HG02840 (cell line): ENCODE results near the gene AVP.
"Not testable (repeated sequence)": the region's sequence is repeated elsewhere in the genome, so short reads cannot be mapped to it uniquely, and the experiment has no call there.

Experiments used
- ATAC-seq: cut with Tn5 transposase; IDR thresholded peaks from one replicate; pipeline ENCODE4 v1.9.1; 2021; ENCODE audit warnings: mild to moderate bottlenecking, moderate library complexity, moderate number of reproducible peaks; ENCODE audit not compliant: unreplicated experiment, low FRiP score

Gene AVP, protein sequence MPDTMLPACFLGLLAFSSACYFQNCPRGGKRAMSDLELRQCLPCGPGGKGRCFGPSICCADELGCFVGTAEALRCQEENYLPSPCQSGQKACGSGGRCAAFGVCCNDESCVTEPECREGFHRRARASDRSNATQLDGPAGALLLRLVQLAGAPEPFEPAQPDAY

DNA sequence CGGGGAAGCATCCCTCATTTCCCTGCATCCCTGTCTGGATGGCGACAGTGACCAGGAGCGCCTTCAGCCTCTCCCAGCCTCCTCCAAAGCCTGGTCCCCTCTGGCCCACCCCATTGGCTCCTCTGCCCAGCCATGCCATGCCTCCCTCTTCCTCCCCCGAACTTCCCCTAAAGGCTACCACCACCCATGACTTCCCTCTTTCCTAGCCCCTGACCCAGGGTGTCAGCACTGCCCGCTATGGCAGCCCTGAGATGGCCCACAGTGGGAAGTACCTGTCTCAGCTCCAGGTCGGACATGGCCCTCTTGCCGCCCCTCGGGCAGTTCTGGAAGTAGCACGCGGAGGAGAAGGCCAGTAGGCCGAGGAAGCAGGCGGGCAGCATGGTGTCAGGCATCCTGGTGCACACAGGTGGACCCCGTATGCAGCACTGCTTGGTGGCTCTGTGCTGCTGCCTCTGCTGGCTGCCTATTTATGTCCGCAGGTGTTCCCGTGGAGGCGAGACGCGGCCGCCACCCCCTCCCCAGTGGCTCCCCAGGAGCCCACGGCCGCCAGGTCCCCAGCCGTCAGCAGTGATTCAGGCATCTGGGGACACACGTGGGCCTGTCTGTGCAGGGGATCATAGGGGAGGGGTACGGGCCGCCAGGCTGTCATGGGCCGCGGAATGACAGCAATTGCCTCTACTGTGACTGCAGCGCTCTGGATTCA lies at the start of gene AVP:
Gene AVP, minus strand, starts transcription at position 442 of the 703 bp plus-strand sequence. Its CDS starts 50 bp downstream, at position 392.
- ATAC-seq: no peak

GRCh38 chr20:3134151-3134550 lies 49.6 kb upstream of the AVP start:
- ATAC-seq: no peak

- ATAC-seq: no peak
Measured at GRCh38 chr20:3133155-3133554, 48.6 kb upstream of the AVP start.

GRCh38 chr20:3130051-3130600 lies 45.6 kb upstream of the AVP start:
- no peak for ATAC-seq

DNA sequence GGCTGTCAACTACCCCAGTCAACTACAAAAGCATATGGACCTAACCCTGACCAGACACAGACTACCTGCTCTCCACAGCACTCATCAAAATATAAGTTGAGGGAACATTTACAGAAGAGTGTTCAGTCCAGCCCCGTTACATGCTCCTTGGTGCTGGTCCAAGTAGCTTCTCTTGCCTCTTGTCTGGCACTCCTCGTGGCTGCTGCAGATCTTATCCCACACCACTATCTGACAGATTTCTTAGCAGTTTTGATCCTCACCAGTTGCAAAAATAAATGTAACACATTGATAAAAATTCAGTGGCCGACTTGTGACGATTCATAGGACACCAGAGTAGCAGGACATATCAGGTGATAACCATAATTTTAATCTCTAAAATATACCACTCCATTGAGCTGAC lies 44.6 kb upstream of the AVP start:
- ATAC-seq: no peak

DNA sequence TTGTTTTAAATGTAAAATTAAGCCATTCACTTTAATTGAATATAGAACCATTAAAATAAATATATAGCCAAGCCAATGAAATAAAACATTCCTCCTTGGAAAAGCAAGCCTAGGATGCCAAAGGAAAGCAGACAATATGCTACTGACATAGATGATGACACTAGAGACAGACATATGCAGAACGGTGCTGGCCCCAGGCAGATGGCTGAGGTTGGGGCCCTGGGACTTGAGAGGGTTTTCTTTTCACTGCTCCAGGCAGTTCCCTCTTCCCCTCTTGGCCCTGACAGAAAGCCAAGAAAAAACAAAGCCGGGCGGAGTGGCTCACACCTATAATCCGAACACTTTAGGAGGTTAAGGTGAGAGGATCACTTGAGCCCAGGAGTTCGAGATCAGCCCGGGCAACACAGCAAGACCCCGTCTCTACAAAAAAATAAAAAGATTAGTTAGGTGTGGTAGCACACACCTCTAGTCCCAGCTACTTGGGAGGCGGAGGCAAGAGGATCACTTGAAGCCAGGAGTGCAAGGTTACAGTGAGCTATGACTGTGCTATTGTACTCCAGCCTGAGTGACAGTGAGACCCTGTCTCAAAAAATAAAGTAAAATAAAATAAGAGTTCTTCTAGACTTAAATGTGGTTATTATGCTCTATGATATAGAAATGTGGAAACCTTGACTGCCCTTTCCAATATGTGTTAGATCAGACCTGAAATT lies 43.9 kb upstream of the AVP start:
- no peak for ATAC-seq

DNA sequence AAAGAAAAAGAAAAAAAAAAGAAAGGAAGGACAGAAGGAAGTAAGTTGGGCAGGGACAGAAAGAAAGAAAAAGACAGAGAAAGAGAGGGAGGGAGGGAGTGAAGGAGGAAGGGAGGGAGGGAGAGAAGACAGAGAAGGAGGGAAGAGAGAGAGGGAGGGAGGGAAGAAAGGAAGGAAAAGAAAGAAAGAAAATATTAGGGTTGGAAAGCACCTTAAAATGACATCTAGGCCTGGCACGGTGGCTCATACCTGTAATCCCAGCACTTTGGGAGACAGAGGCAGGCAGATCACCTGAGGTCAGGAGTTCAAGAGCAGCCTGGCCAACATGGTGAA lies 42.0 kb upstream of the AVP start:
- ATAC-seq: no peak

DNA sequence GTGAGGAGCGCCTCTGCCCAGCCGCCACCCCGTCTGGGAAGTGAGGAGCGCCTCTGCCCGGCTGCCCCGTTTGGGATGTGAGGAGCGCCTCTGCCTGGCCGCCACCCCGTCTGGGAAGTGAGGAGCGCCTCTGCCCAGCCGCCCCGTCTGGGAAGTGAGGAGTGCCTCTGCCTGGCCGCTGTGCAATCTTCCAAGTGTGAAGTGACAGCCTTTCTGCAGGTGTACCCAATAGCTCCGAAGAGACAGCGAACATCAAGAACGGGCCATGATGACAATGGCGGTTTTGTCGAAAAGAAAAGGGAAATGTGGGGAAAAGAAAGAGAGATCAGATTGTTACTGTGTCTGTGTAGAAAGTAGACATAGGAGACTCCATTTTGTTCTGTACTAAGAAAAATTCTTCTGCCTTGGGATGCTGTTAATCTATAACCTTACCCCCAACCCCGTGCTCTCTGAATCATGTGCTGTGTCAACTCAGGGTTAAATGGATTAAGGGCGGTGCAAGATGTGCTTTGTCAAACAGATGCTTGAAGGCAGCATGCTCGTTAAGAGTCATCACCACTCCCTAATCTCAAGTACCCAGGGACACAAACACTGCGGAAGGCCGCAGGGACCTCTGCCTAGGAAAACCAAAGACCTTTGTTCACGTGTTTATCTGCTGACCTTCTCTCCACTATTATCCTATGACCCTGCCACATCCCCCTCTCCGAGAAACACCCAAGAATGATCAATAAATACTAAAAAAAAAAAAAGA lies 41.4 kb upstream of the AVP start:
- ATAC-seq: not testable (repeated sequence)

GRCh38 chr20:3124773-3125560 lies 40.4 kb upstream of the AVP start:
- not testable (repeated sequence) for ATAC-seq

- ATAC-seq: not testable (repeated sequence)
Measured at GRCh38 chr20:3124163-3124562, 39.6 kb upstream of the AVP start.

DNA sequence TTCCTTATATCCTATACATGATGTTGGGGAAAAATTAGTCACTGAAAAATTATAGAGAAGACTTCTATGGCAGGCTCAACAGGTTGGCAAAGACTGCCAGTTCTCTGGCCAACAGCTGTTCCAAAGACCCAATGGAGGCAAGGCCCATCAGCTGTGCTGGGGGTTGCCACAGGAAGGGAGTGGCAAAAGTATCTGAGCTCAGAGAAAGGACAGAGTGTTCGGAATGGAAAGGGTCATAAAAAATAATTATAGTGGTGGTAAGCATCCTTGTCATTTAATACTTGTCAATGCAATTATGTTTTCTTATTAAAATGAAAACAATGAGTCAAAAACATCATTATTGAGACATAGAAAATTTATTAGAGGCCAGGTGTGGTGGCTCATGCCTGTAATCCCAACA lies 39.0 kb upstream of the AVP start:
- ATAC-seq: no peak

- ATAC-seq: no peak
Measured at GRCh38 chr20:3121955-3122610, 37.6 kb upstream of the AVP start.

- no peak for ATAC-seq
Measured at GRCh38 chr20:3121271-3121911, 36.9 kb upstream of the AVP start.

DNA sequence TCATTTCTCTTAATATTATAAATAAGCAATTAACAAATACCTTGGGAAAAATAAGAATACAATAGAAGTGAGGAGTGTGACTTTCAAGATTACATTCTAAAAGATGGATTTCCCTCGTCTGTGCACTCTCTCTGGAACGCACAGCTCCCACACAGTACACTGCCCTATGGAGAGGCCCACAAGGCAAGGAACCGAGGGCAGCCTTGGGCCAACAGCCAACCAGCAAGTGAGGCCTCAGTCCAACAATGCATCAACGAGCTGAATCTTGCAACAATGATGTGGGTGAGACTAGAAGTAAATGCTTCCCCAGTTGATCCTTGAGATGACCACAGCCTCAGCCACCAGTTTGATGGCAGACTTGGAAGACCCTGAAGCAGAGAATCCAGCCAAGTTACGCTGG lies 34.5 kb upstream of the AVP start:
- no peak for ATAC-seq

GRCh38 chr20:3117839-3118379 lies 33.4 kb upstream of the AVP start:
- not testable (repeated sequence) for ATAC-seq

GRCh38 chr20:3116341-3116740 lies 31.8 kb upstream of the AVP start:
- ATAC-seq: no peak

DNA sequence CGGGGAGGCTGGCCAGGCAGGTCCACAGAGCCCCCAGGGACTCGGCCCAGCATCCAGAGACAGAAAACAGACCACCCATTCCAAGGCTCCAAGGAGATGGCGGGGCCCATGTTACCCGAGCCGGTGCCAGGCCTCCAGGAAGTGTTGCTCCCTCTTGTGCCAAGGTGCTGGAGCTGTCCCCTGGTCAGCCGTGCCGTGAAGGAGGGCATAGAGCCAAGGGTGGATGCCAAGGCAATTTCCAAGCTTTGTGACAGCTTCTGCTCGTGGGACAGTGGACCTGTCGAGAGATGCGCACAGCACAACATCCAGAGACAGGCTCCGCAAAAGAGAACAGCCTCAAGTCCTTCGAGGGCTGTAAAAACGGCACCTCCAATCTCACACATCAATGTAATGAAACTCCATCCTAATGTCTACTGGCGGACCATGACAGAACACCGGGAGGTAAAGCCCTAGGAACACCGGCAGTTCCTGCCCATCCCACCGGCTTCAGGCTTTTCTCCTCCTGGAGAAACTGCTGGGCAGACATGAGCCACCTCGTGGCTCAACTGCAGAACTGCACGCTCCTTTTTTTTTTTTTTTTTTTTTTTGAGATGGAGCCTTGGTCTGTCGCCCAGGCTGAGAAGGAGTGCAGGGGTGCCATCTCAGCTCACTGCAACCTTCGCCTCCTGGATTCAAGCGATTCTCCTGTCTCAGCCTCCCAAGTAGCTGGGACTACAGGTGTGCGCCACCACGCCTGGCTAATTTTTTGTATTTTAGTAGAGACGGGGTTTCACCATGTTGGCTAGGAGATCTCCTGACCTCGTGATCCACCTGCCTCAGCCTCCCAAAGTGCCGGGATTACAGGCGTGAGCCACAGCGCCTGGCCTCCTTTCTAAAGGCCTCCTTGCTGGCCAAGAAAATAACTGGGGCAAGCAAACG lies 30.9 kb upstream of the AVP start:
- no peak for ATAC-seq

GRCh38 chr20:3111995-3112394 lies 27.5 kb upstream of the AVP start:
- no peak for ATAC-seq
